HepG2 (cell line): Measurements from ENCODE around the gene CLEC2D. TPM values are rescaled to one million over a fixed set of nuclear protein-coding genes. Genes with fewer than 3 reads are reported as not detected.
A peak's percentile ranks its signal among the peaks of the same experiment; 100 is the strongest.

ENCODE experiments used
- ATF2 ChIP-seq: sonication (generic); formaldehyde crosslinking; IDR thresholded peaks from 2 replicates; pipeline ENCODE4 v1.4.0; 2020; ENCODE audit warnings: missing genetic modification reagents
- DR1 ChIP-seq: sonication (generic); formaldehyde crosslinking; IDR thresholded peaks from 2 replicates; pipeline ENCODE4 v1.8.0; 2021; ENCODE audit warnings: mild to moderate bottlenecking, missing genetic modification reagents, inconsistent platforms
- MYPOP ChIP-seq: sonication (generic); formaldehyde crosslinking; IDR thresholded peaks from 2 replicates; pipeline ENCODE4 v1.8.1; 2023; ENCODE audit warnings: mild to moderate bottlenecking, moderate library complexity, missing genetic modification reagents
- NFAT5 ChIP-seq: sonication (generic); formaldehyde crosslinking; IDR thresholded peaks from 2 replicates; pipeline ENCODE4 v1.4.0; 2020; ENCODE audit warnings: missing genetic modification reagents
- RBAK ChIP-seq: sonication (generic); formaldehyde crosslinking; IDR thresholded peaks from 2 replicates; pipeline ENCODE4 v1.5.1; 2020; ENCODE audit warnings: mild to moderate bottlenecking, missing genetic modification reagents
- RELA ChIP-seq: sonication (generic); formaldehyde crosslinking; IDR thresholded peaks from 2 replicates; pipeline ENCODE4 v1.4.0; 2020; ENCODE audit warnings: missing genetic modification reagents
- SETDB1 ChIP-seq: sonication (generic); formaldehyde crosslinking; IDR thresholded peaks from 2 replicates; pipeline ENCODE4 v1.5.1; 2020; ENCODE audit warnings: missing genetic modification reagents, mild to moderate bottlenecking, borderline replicate concordance
- TARDBP ChIP-seq: sonication (generic); formaldehyde crosslinking; IDR thresholded peaks from 2 replicates; pipeline ENCODE4 v1.8.0; 2022; ENCODE audit warnings: mild to moderate bottlenecking, missing genetic modification reagents
- ZBTB4 ChIP-seq: sonication (generic); formaldehyde crosslinking; IDR thresholded peaks from 2 replicates; pipeline ENCODE4 v1.4.0; 2020; ENCODE audit warnings: missing genetic modification reagents, mild to moderate bottlenecking, borderline replicate concordance
- ZFAT ChIP-seq: sonication (generic); formaldehyde crosslinking; conservative IDR thresholded peaks from 2 replicates; pipeline ENCODE4 v1.8.1; 2023; ENCODE audit warnings: missing genetic modification reagents, inconsistent platforms
- ZNF234 ChIP-seq: sonication (generic); formaldehyde crosslinking; conservative IDR thresholded peaks from 2 replicates; pipeline ENCODE4 v1.5.1; 2020; ENCODE audit warnings: mild to moderate bottlenecking, missing genetic modification reagents
- ZNF572 ChIP-seq: sonication (generic); formaldehyde crosslinking; IDR thresholded peaks from 2 replicates; pipeline ENCODE4 v1.5.1; 2020; ENCODE audit warnings: mild to moderate bottlenecking, missing genetic modification reagents
- ZNF580 ChIP-seq: IDR thresholded peaks from 2 replicates; pipeline ENCODE4 v1.6.1; 2016; ENCODE audit warnings: low read depth, borderline replicate concordance
- ZNF780A ChIP-seq: sonication (generic); formaldehyde crosslinking; IDR thresholded peaks from 2 replicates; pipeline ENCODE4 v1.8.0; 2022; ENCODE audit warnings: mild to moderate bottlenecking, missing genetic modification reagents, moderate library complexity
- ZZZ3 ChIP-seq: sonication (generic); formaldehyde crosslinking; IDR thresholded peaks from 2 replicates; pipeline ENCODE4 v1.4.0; 2020; ENCODE audit warnings: missing genetic modification reagents, mild to moderate bottlenecking, borderline replicate concordance
- polyA plus RNA-seq, 8 experiments: library from polyadenylated mRNA; depleted of rRNA in 3 of 8; stranded (reverse) in 7 of 8; unstranded in 1 of 8; fragments of >200 nt; fragmentation: Illumina TruSeq in 4 of 8; extraction: Trizol in 4 of 8; gene quantifications; 2 replicates each; pipeline versions ENCODE4 v1.2.1 to v1.2.3, GENCODE V29; 2011 to 2016; ENCODE audit warnings: low read depth in 4 of 8, missing spikeins in 1 of 8, mixed read lengths in 1 of 8; ENCODE audit not compliant: insufficient read depth in 1 of 8
- total RNA-seq, 5 experiments: library from RNA; depleted of rRNA; stranded (reverse); fragments of >200 nt; fragmentation: Illumina TruSeq; extraction: Trizol; gene quantifications; 2 replicates each; pipeline ENCODE4 v1.2.3, GENCODE V29; 2016; ENCODE audit warnings: low read depth in 1 of 5

The CLEC2D gene
- total and polyA plus RNA-seq, 2 of the 13 experiments (the other 11 are each of a cell fraction or from before 2014, with no cell fraction given), result 2.5 to 8.6 TPM

- TF ChIP-seq ZBTB4 (CRISPR knock-in tag) (no peak), ZFAT (CRISPR knock-in tag) (no peak), ZNF580 (CRISPR knock-in tag) (0 out of 2 replicates have a peak, but pooled peaks have one; percentile 32), RELA (CRISPR knock-in tag) (no peak), SETDB1 (CRISPR knock-in tag) (no peak), RBAK (CRISPR knock-in tag) (no peak), MYPOP (CRISPR knock-in tag) (peak; percentile 70; the same call in 1 of the 2 replicates), TARDBP (0 out of 2 replicates have a peak, but pooled peaks have one; percentile 32), NFAT5 (CRISPR knock-in tag) (no peak), ZNF234 (no peak), ZZZ3 (CRISPR knock-in tag) (no peak), ZNF572 (no peak), ATF2 (no peak), ZNF780A (CRISPR knock-in tag) (no peak), DR1 (CRISPR knock-in tag) (no peak; the same call in 1 of the 2 replicates)
These were observed 21.4 kb upstream of the CLEC2D start (continued) for GRCh38 chr12:9647825-9648700.
